Esophagus muscularis mucosa (tissue), 3 donors: ENCODE results near the gene CHPF2.

Source experiments
- CTCF ChIP-seq, 3 experiments: fragments of 200-600 bp in 2 of 3; fragments of 450-650 bp in 1 of 3; sonication (generic) in 2 of 3; IDR thresholded peaks; one replicate each; pipeline ENCODE4 v1.5.1; 2017 to 2019; ENCODE audit warnings: antibody characterized with exemption in 3 of 3, mild to moderate bottlenecking in 2 of 3, moderate library complexity in 1 of 3
- POLR2AphosphoS5 ChIP-seq, 2 donors: sonication (generic); formaldehyde crosslinking; IDR thresholded peaks; one replicate each; pipeline ENCODE4 v1.6.1; 2017; ENCODE audit warnings: antibody characterized with exemption in 2 of 2

GRCh38 chr7:151242159-151243044, 10.1 kb downstream of the CHPF2 start:
- no peak for TF ChIP-seq POLR2AphosphoS5 (IDR thresholded peaks at IDR 0.05)
- no peak for TF ChIP-seq CTCF (IDR thresholded peaks at IDR 0.05)
